Measurements from ENCODE around the gene SF3A1. TPM values are rescaled to one million over a fixed set of nuclear protein-coding genes. Genes with fewer than 3 reads are reported as not detected.
A peak's percentile ranks its signal among the peaks of the same experiment; 100 is the strongest.

SF3A1 gene
- total and polyA plus RNA-seq, 9 of the 15 experiments (the other 6 are each of a cell fraction or from before 2014, with no cell fraction given) = 6.7 to 228 (median 13.0) TPM

DNA sequence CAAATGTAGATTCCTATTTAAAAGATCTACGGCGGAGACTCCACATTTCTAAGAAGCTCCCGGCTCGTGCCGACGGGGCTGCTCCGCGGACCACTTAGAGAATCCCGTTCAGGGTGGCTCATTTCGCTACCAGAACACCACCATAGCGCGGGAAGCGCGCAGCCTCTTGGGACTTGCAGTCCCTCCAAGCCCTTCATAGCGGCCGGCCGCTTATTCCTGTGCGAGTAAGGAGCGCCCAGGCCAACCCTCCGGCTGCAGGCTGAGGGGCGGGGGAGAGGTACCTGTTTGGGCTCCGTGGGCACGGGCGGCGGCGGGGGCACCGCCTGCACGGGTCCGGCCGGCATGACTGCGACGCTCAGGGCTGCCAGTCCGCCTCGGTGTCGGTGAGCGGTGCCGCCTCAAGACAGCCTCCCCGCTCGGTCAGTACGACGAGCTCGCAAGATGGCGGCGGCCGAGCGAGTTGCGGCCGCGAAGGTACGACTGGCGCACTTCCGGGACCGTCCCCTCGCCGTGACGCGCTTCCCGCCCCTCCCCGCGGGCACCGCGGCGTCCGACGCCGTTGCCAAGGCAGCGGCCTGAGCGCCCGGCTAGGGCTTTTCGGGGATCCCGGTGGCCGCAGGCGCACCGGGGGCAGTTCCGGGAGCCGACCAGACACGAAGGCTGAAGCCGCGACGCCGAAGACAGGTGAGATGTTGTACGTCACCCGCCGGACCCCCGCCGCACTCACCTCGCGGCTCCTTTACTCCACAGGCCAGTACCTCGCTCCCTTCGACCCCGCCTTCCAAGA is at the start of gene SF3A1, which contains the start of gene CCDC157 (continued):
- 0 out of 2 replicates have a peak, but pooled peaks have one; percentile 46 for TF ChIP-seq ZBTB9 (CRISPR knock-in tag; IDR thresholded peaks at IDR 0.05)
- TF ChIP-seq STAT5A (IDR thresholded peaks at IDR 0.05; ENCODE audit: borderline replicate concordance, low read length) = no peak
- TF ChIP-seq LARP7 (IDR thresholded peaks at IDR 0.05) = no peak
- TF ChIP-seq, protein P1, sequence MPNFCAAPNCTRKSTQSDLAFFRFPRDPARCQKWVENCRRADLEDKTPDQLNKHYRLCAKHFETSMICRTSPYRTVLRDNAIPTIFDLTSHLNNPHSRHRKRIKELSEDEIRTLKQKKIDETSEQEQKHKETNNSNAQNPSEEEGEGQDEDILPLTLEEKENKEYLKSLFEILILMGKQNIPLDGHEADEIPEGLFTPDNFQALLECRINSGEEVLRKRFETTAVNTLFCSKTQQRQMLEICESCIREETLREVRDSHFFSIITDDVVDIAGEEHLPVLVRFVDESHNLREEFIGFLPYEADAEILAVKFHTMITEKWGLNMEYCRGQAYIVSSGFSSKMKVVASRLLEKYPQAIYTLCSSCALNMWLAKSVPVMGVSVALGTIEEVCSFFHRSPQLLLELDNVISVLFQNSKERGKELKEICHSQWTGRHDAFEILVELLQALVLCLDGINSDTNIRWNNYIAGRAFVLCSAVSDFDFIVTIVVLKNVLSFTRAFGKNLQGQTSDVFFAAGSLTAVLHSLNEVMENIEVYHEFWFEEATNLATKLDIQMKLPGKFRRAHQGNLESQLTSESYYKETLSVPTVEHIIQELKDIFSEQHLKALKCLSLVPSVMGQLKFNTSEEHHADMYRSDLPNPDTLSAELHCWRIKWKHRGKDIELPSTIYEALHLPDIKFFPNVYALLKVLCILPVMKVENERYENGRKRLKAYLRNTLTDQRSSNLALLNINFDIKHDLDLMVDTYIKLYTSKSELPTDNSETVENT (CRISPR knock-in tag; IDR thresholded peaks at IDR 0.05) = no peak
- TF ChIP-seq, protein P2, sequence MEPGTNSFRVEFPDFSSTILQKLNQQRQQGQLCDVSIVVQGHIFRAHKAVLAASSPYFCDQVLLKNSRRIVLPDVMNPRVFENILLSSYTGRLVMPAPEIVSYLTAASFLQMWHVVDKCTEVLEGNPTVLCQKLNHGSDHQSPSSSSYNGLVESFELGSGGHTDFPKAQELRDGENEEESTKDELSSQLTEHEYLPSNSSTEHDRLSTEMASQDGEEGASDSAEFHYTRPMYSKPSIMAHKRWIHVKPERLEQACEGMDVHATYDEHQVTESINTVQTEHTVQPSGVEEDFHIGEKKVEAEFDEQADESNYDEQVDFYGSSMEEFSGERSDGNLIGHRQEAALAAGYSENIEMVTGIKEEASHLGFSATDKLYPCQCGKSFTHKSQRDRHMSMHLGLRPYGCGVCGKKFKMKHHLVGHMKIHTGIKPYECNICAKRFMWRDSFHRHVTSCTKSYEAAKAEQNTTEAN (CRISPR knock-in tag; IDR thresholded peaks at IDR 0.05) = no peak
- no peak for TF ChIP-seq ZNF695 (CRISPR knock-in tag; IDR thresholded peaks at IDR 0.05)
- TF ChIP-seq STAG1 (CRISPR knock-in tag; IDR thresholded peaks at IDR 0.05; ENCODE audit: borderline replicate concordance) = no peak
- no peak for TF ChIP-seq LCOR (CRISPR knock-in tag; IDR thresholded peaks at IDR 0.05)
- no peak for TF ChIP-seq TARDBP (IDR thresholded peaks at IDR 0.05)
- TF ChIP-seq CCAR2 (IDR thresholded peaks at IDR 0.05; ENCODE audit: low read depth, low read length) = no peak
- peak; percentile 56 for TF ChIP-seq E2F8 (IDR thresholded peaks at IDR 0.05; ENCODE audit: low read depth, partially characterized antibody)

Data from K562 (cell line).